Colonic mucosa (tissue), 4 donors: Measurements from ENCODE around the gene OR10T2. TPM values are rescaled to one million over a fixed set of nuclear protein-coding genes. Genes with fewer than 3 reads are reported as not detected.
"Not testable (repeated sequence)": the region's sequence is repeated elsewhere in the genome, so short reads cannot be mapped to it uniquely, and the experiment has no call there.

Source experiments
- DNase-seq: peaks from one replicate; pipeline ENCODE4 v3.0.0-alpha.2; 2020
- H3K27ac ChIP-seq: fragments of 200-600 bp; one replicate; pipeline ENCODE4 v1.8.0; 2021
- H3K27me3 ChIP-seq: fragments of 200-600 bp; one replicate; pipeline ENCODE4 v1.8.0; 2021
- H3K36me3 ChIP-seq: fragments of 200-600 bp; one replicate; pipeline ENCODE4 v1.8.0; 2021
- H3K4me1 ChIP-seq: fragments of 200-600 bp; one replicate; pipeline ENCODE4 v1.8.0; 2021; ENCODE audit warnings: mild to moderate bottlenecking
- H3K4me3 ChIP-seq: fragments of 200-600 bp; one replicate; pipeline ENCODE4 v1.8.0; 2021
- H3K9ac ChIP-seq, 2 donors: one replicate each; pipeline ENCODE4 v1.7.0; 2013; ENCODE audit warnings: control low read depth in 2 of 2, low read depth in 2 of 2, low read length in 2 of 2
- H3K9me3 ChIP-seq: fragments of 200-600 bp; one replicate; pipeline ENCODE4 v1.8.0; 2021
- intact Hi-C: fragments of 100-400 bp; cut with DNase I; formaldehyde crosslinking; loops from one replicate; pipeline ENCODE4 v1.14.1; 2022
- total RNA-seq, 2 donors: library from RNA; stranded (reverse); fragmentation: NEBNext Ultra II Directional in 1 of 2; extraction: Animal tissue kit (Norgen Biotek cat#: 25700) in 1 of 2; gene quantifications; one replicate each; pipeline ENCODE4 v1.2.1, GENCODE V29; 2021
- TF ChIP-seq, protein P1 (sequence below): fragments of 200-600 bp; IDR thresholded peaks from one replicate; pipeline ENCODE4 v1.8.0; 2022; ENCODE audit warnings: antibody characterized with exemption, mild to moderate bottlenecking
- donor health status: healthy.
- donor health status: DM: no; HTN: no; CAD: no.
- donor health status: DM: no; HTN: no; CAD: no.

Gene OR10T2
- total RNA-seq = not detected

DNA sequence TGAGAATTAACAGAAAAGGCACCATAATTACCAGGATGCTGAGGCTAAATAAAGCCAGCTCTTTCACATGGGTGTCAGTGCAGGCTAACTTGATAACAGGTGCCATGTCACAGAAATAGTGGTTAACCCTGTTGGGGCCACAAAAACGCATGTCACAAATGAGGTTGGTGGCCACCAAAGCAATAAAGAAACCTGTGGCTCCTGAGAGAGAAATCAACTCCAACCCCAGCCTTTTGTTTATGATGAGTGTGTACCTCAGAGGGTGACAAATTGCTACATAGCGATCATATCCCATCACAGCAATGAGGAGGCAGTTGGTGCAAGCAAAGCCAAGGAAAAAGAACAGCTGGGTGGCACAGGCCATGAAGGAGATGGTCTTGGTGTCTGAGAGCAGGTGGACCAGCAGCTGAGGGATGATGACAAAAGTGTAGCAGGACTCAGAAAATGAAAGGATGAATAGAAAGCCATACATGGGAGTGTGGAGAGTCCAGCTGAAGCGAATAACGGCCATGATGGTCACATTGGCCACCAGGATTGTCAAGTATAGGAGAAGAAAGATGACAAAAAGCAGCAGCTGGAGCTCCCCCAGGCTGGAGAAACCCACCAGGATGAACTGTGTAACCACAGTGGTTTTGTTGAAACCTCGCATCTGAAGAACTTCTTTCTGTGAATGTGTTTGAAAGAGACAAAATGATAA lies at the start of gene OR10T2:
TSS of gene OR10T2 (minus strand) at position 649 of the 697 bp plus-strand sequence. CDS start at position 649, 0 bp downstream.
- H3K9ac ChIP-seq = no peak within 1 kb of the TSS
- H3K27me3 ChIP-seq = no peaks in the 10 kb centered on the region
- no peaks in the 10 kb centered on the region for H3K4me1 ChIP-seq
- H3K36me3 ChIP-seq = no peaks in the 10 kb centered on the region
- H3K4me3 ChIP-seq = no peak within 1 kb of the TSS
- H3K9me3 ChIP-seq = no peaks in the 10 kb centered on the region
- intact Hi-C loops = no loop called here
- no peak within 1 kb of the TSS for H3K27ac ChIP-seq
- DNase-seq = no peak
- TF ChIP-seq, protein P1, sequence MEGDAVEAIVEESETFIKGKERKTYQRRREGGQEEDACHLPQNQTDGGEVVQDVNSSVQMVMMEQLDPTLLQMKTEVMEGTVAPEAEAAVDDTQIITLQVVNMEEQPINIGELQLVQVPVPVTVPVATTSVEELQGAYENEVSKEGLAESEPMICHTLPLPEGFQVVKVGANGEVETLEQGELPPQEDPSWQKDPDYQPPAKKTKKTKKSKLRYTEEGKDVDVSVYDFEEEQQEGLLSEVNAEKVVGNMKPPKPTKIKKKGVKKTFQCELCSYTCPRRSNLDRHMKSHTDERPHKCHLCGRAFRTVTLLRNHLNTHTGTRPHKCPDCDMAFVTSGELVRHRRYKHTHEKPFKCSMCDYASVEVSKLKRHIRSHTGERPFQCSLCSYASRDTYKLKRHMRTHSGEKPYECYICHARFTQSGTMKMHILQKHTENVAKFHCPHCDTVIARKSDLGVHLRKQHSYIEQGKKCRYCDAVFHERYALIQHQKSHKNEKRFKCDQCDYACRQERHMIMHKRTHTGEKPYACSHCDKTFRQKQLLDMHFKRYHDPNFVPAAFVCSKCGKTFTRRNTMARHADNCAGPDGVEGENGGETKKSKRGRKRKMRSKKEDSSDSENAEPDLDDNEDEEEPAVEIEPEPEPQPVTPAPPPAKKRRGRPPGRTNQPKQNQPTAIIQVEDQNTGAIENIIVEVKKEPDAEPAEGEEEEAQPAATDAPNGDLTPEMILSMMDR = no peak

GRCh38 chr1:158445376-158445775 lies 46.1 kb upstream of the OR10T2 start:
- no peak overlapping the region for H3K4me3 ChIP-seq
- no peak for DNase-seq
- intact Hi-C loops = no loop called here

DNA sequence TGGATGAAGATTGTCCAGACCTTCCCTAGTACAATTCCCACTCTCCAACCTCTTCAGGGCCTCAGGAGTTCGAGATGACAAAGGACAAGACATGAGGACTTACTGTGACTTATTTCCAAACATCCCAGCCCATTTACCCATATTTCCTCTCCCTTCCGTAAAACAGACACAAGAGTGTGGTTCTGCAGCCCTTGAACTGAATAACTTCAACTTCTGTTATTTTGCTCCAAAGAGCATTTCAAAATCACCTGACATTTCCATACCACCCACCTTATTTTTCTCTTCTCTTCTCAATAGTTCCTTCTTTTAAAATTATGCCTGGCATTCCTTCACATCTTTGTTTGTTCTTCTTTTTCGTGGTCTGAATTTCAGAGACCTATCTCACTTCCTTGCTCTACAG lies 35.5 kb upstream of the OR10T2 start:
- TF ChIP-seq, protein P1 = no peak
- intact Hi-C loops = no loop called here
- Histone ChIP-seq H3K4me1 (no peaks in the 10 kb centered on the region), H3K9me3 (no peaks in the 10 kb centered on the region), H3K27me3 (no peaks in the 10 kb centered on the region), H3K4me3 (no peak overlapping the region), H3K27ac (no peak overlapping the region), H3K9ac (no peak overlapping the region), H3K36me3 (no peaks in the 10 kb centered on the region)
- no peak for DNase-seq

More at GRCh38 chr1:158445376-158445775, 46.1 kb upstream of the OR10T2 start:
- Histone ChIP-seq H3K27ac (no peak overlapping the region), H3K9ac (no peak overlapping the region), H3K4me1 (no peaks in the 10 kb centered on the region), H3K36me3 (no peaks in the 10 kb centered on the region), H3K9me3 (no peaks in the 10 kb centered on the region), H3K27me3 (no peaks in the 10 kb centered on the region)
- TF ChIP-seq, protein P1 = no peak

DNA sequence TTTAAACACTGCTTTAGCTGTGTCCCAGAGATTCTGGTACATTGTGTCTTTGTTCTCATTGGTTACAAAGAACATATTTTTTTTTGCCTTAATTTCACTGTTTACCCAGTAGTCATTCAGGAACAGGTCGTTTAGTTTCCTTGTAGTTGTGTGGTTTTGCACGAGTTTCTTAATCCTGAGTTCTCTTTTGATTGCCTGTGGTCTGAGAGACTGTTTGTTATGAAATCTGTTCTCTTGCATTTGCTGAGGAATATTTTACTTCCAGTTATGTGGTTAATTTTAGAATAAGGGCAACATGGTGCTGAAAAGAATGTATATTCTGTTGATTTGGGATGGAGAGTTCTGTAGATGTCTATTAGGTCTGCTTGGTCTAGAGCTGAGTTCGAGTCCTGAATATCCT lies 30.9 kb upstream of the OR10T2 start:
- H3K27me3 ChIP-seq, DNase-seq, intact Hi-C loops, H3K36me3 ChIP-seq, H3K4me3 ChIP-seq, H3K9me3 ChIP-seq, H3K9ac ChIP-seq, H3K27ac ChIP-seq, H3K4me1 ChIP-seq: not testable (repeated sequence)

- H3K9ac ChIP-seq = no peak within 1 kb of the TSS
- no peaks in the 10 kb centered on the region for H3K27me3 ChIP-seq
- H3K4me1 ChIP-seq = no peaks in the 10 kb centered on the region
- intact Hi-C loops = no loop called here
- DNase-seq = no peak
- H3K4me3 ChIP-seq = no peak within 1 kb of the TSS
- H3K9me3 ChIP-seq = no peaks in the 10 kb centered on the region
- no peaks in the 10 kb centered on the region for H3K36me3 ChIP-seq
- H3K27ac ChIP-seq = no peak within 1 kb of the TSS
- TF ChIP-seq, protein P1 = no peak
Measured at GRCh38 chr1:158426137-158426536, 26.9 kb upstream of the OR10T2 start, which contains the start of gene OR10K2. OR10K2 (minus strand) TSS chr1:158426237; CDS start chr1:158420866, 5,371 bp downstream.

- Histone ChIP-seq H3K27ac (no peak overlapping the region), H3K9ac (no peak overlapping the region), H3K4me1 (no peaks in the 10 kb centered on the region), H3K9me3 (no peaks in the 10 kb centered on the region), H3K36me3 (no peaks in the 10 kb centered on the region), H3K27me3 (no peaks in the 10 kb centered on the region), H3K4me3 (no peak overlapping the region)
- TF ChIP-seq, protein P1 = no peak
- intact Hi-C loops = no loop called here
- DNase-seq = no peak
Measured at GRCh38 chr1:158425027-158425426, 25.8 kb upstream of the OR10T2 start.
